GM19452 (cell line): ENCODE data around the gene SLC46A1.
"Not testable (repeated sequence)": the region's sequence is repeated elsewhere in the genome, so short reads cannot be mapped to it uniquely, and the experiment has no call there.

Experiments
- ATAC-seq: cut with Tn5 transposase; IDR thresholded peaks from one replicate; pipeline ENCODE4 v1.9.1; 2021; ENCODE audit not compliant: unreplicated experiment

The SLC46A1 gene

GRCh38 chr17:28405632-28406472, at the start of gene SLC46A1:
TSS of gene SLC46A1 (minus strand) at chr17:28406212. CDS start at chr17:28406114, 98 bp downstream.
- peak; percentile 70 for ATAC-seq

- no peak for ATAC-seq
Measured at GRCh38 chr17:28449859-28450258, 43.8 kb upstream of the SLC46A1 start.

- ATAC-seq: no peak
Measured at GRCh38 chr17:28447396-28447760, 41.4 kb upstream of the SLC46A1 start.

- ATAC-seq: no peak
Measured at GRCh38 chr17:28446716-28447395, 40.8 kb upstream of the SLC46A1 start.

GRCh38 chr17:28443901-28444638, 38.1 kb upstream of the SLC46A1 start:
- no peak for ATAC-seq

GRCh38 chr17:28434326-28434725, 28.3 kb upstream of the SLC46A1 start:
- not testable (repeated sequence) for ATAC-seq

GRCh38 chr17:28433721-28434120, 27.7 kb upstream of the SLC46A1 start:
- ATAC-seq: no peak

- not testable (repeated sequence) for ATAC-seq
Measured at GRCh38 chr17:28427982-28428381, 22.0 kb upstream of the SLC46A1 start.

- no peak for ATAC-seq
Measured at GRCh38 chr17:28427371-28427770, 21.4 kb upstream of the SLC46A1 start.

GRCh38 chr17:28426081-28426519, 20.1 kb upstream of the SLC46A1 start:
- no peak for ATAC-seq

- ATAC-seq: no peak
Measured at GRCh38 chr17:28425206-28425605, 19.2 kb upstream of the SLC46A1 start.

GRCh38 chr17:28421787-28422305, 15.8 kb upstream of the SLC46A1 start:
- ATAC-seq: no peak

GRCh38 chr17:28416703-28417311, 10.8 kb upstream of the SLC46A1 start:
- no peak for ATAC-seq

GRCh38 chr17:28415886-28416285, 9.9 kb upstream of the SLC46A1 start:
- ATAC-seq: no peak

- no peak for ATAC-seq
Measured at GRCh38 chr17:28413804-28414203, 7.8 kb upstream of the SLC46A1 start.

- no peak for ATAC-seq
Measured at GRCh38 chr17:28412099-28412498, 6.1 kb upstream of the SLC46A1 start.

- ATAC-seq: no peak
Measured at GRCh38 chr17:28407974-28408306, 1.9 kb upstream of the SLC46A1 start.

- ATAC-seq: no peak
Measured at GRCh38 chr17:28407130-28407973, 1.3 kb upstream of the SLC46A1 start.

- no peak for ATAC-seq
Measured at GRCh38 chr17:28406473-28406814, 432 bp upstream of the SLC46A1 start.
